ENCODE results near the gene KCNG1.

GRCh38 chr20:51043811-51044210 is 20.9 kb upstream of the KCNG1 start:
- TF ChIP-seq CTCF (IDR thresholded peaks at IDR 0.05) (no peak), POLR2A (IDR thresholded peaks at IDR 0.05) (no peak)

Data from body of pancreas (tissue), 4 donors.